ENCODE measurements around the gene ERBIN. TPM values are rescaled to one million over a fixed set of nuclear protein-coding genes. Genes with fewer than 3 reads are reported as not detected.

Gene ERBIN
- total RNA-seq, 1 experiment from 2014 or later: 88.4 TPM

DNA sequence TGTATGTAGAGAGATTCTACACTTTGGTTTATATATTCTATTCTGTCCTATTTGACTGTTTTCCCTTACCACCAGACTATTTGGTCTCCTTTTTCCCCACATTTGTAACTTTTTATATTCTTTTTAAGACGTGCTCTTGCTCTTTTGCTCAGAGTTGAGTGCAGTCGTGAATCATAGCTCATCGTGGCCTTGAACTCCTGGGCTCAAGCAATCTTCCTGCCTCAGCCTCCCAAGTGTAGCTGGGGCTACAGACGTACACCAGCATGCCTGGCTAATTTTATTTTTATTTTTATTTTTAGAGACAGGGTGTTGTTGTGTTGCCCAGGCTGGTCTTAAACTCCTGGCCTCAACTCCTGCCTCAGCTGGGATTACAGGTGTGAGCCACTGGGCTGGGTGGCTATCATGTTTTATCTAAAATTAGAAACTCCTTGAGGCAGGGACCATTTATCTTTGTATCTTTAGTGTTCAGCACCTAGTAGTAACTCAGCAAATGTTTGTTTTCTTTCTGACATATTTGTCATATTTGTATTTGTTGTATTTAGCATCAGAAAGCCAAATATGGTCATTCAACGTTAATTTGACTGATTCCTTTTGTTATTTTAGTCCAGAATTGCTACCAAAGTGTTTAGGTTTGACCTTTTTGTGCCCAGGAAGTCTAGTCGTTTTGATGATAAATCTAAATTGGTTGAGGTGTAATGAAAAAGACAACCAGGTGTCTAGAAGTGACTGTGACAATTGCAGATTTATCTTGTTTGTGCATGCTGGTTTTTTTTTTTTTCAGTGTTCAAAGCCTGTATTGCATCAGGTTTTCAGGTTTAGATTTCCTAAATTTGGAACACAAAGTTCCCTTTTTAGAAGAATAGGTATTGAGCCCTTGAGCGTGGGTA, 44.3 kb downstream of the ERBIN start:
- intact Hi-C loops (cut with micrococcal nuclease; ENCODE audit: unreplicated experiment) (no loop called here), in situ Hi-C loops (cut with HindIII; ENCODE audit: low pct_unique_long_range_greater_than_20kb, low sequenced_read_pairs) (no loop called here)
- ATAC-seq (no peak), DNase-seq (ENCODE audit: low read depth, low spot score) (no peak)
- Histone ChIP-seq H3K27me3 (ENCODE audit: control insufficient read depth, insufficient read depth, low read length) (no peaks in the 10 kb centered on the region), H3K27ac (ENCODE audit: low read length) (no peak overlapping the region), H3K9me3 (ENCODE audit: control insufficient read depth, insufficient read depth, low read depth, low read length) (no peaks in the 10 kb centered on the region), H3K4me3 (ENCODE audit: low read depth in 2 of 2, low read length in 2 of 2) (no peak overlapping the region), H3K36me3 (ENCODE audit: control insufficient read depth, insufficient read depth, low read length) (no peaks in the 10 kb centered on the region), H3K4me1 (ENCODE audit: control insufficient read depth, insufficient read depth, low read length) (peaks cover 29% of the 10 kb centered on the region)
- no TSS peak for BruUV-seq (replicated peaks)
- ChIA-PET CTCF (no interaction called here), POLR2A (no interaction called here)
- TF ChIP-seq, protein P1, sequence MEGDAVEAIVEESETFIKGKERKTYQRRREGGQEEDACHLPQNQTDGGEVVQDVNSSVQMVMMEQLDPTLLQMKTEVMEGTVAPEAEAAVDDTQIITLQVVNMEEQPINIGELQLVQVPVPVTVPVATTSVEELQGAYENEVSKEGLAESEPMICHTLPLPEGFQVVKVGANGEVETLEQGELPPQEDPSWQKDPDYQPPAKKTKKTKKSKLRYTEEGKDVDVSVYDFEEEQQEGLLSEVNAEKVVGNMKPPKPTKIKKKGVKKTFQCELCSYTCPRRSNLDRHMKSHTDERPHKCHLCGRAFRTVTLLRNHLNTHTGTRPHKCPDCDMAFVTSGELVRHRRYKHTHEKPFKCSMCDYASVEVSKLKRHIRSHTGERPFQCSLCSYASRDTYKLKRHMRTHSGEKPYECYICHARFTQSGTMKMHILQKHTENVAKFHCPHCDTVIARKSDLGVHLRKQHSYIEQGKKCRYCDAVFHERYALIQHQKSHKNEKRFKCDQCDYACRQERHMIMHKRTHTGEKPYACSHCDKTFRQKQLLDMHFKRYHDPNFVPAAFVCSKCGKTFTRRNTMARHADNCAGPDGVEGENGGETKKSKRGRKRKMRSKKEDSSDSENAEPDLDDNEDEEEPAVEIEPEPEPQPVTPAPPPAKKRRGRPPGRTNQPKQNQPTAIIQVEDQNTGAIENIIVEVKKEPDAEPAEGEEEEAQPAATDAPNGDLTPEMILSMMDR (IDR thresholded peaks at IDR 0.05): no peak
- TF ChIP-seq TCF7L2 (IDR thresholded peaks at IDR 0.05; ENCODE audit: low read depth, low read length) (no peak), SIN3A (IDR thresholded peaks at IDR 0.05; ENCODE audit: borderline replicate concordance, insufficient read depth, low read depth, low read length) (no peak), POLR2AphosphoS5 (IDR thresholded peaks at IDR 0.05; ENCODE audit: low read depth, low read length) (no peak)
- TF ChIP-seq, protein P2, sequence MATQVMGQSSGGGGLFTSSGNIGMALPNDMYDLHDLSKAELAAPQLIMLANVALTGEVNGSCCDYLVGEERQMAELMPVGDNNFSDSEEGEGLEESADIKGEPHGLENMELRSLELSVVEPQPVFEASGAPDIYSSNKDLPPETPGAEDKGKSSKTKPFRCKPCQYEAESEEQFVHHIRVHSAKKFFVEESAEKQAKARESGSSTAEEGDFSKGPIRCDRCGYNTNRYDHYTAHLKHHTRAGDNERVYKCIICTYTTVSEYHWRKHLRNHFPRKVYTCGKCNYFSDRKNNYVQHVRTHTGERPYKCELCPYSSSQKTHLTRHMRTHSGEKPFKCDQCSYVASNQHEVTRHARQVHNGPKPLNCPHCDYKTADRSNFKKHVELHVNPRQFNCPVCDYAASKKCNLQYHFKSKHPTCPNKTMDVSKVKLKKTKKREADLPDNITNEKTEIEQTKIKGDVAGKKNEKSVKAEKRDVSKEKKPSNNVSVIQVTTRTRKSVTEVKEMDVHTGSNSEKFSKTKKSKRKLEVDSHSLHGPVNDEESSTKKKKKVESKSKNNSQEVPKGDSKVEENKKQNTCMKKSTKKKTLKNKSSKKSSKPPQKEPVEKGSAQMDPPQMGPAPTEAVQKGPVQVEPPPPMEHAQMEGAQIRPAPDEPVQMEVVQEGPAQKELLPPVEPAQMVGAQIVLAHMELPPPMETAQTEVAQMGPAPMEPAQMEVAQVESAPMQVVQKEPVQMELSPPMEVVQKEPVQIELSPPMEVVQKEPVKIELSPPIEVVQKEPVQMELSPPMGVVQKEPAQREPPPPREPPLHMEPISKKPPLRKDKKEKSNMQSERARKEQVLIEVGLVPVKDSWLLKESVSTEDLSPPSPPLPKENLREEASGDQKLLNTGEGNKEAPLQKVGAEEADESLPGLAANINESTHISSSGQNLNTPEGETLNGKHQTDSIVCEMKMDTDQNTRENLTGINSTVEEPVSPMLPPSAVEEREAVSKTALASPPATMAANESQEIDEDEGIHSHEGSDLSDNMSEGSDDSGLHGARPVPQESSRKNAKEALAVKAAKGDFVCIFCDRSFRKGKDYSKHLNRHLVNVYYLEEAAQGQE (IDR thresholded peaks at IDR 0.05; ENCODE audit: insufficient read depth in 1 of 2, low read depth in 2 of 2, low read length in 1 of 2): no peak

DNA sequence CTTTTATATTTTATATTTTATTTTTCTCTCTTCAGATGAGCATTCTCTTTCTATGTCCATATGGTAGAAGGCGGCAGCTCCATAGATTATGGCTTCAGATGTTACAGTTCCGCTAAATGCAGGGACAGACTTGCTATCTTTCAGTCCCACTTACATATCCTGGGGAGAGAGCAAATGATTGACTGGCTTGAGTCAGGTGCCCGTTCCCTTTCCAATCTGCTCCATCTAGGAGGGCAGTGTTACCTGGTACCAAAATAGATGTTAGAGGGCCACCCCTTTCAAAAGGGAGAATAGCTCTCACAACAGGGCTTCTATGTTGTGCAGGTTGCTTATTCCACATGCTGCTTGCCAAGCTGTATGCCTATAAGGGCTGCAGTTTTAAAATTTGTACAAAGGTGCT, 45.3 kb downstream of the ERBIN start:
- CTCF ChIA-PET: no interaction called here
- POLR2A ChIA-PET: no interaction called here

More for the DNA sequence above, 45.3 kb downstream of the ERBIN start:
- BruUV-seq (replicated peaks): no TSS peak
- H3K36me3 ChIP-seq (ENCODE audit: control insufficient read depth, insufficient read depth, low read length): no peaks in the 10 kb centered on the region
- no peaks in the 10 kb centered on the region for H3K27me3 ChIP-seq (ENCODE audit: control insufficient read depth, insufficient read depth, low read length)
- H3K27ac ChIP-seq (ENCODE audit: low read length): no peak overlapping the region
- no peak overlapping the region for H3K4me3 ChIP-seq (ENCODE audit: low read depth in 2 of 2, low read length in 2 of 2)
- H3K9me3 ChIP-seq (ENCODE audit: control insufficient read depth, insufficient read depth, low read depth, low read length): no peaks in the 10 kb centered on the region
- DNase-seq (ENCODE audit: low read depth, low spot score) (no peak), ATAC-seq (peak; percentile 62; the same call in 1 of the 2 replicates)
- intact Hi-C loops (cut with micrococcal nuclease; ENCODE audit: unreplicated experiment): no loop called here
- TF ChIP-seq, protein P1 (IDR thresholded peaks at IDR 0.05): no peak
- TF ChIP-seq POLR2AphosphoS5 (IDR thresholded peaks at IDR 0.05; ENCODE audit: low read depth, low read length): no peak
- no peak for TF ChIP-seq TCF7L2 (IDR thresholded peaks at IDR 0.05; ENCODE audit: low read depth, low read length)
- no peak for TF ChIP-seq SIN3A (IDR thresholded peaks at IDR 0.05; ENCODE audit: borderline replicate concordance, insufficient read depth, low read depth, low read length)
- TF ChIP-seq, protein P2 (IDR thresholded peaks at IDR 0.05; ENCODE audit: insufficient read depth in 1 of 2, low read depth in 2 of 2, low read length in 1 of 2): no peak
- in situ Hi-C loops (cut with HindIII; ENCODE audit: low pct_unique_long_range_greater_than_20kb, low sequenced_read_pairs): no loop called here
- H3K4me1 ChIP-seq (ENCODE audit: control insufficient read depth, insufficient read depth, low read length): peaks cover 27% of the 10 kb centered on the region
